Measurements from ENCODE around the gene FOXP1. TPM values are rescaled to one million over a fixed set of nuclear protein-coding genes. Genes with fewer than 3 reads are reported as not detected.

FOXP1 gene
- total RNA-seq, 1 experiment from 2014 or later = 24.7 TPM

GRCh38 chr3:71465371-71466036, 118.0 kb downstream of the FOXP1 start:
- Histone ChIP-seq H3K36me3 (replicated peaks; ENCODE audit: control insufficient read depth, insufficient read depth, low read length) (no peaks in the 10 kb centered on the region), H3K27me3 (ENCODE audit: control insufficient read depth, insufficient read depth, low read length) (no peaks in the 10 kb centered on the region), H3K4me3 (ENCODE audit: insufficient read depth, low read depth, low read length) (no peak overlapping the region)
- no peak for DNase-seq

- Histone ChIP-seq H3K27me3 (ENCODE audit: control insufficient read depth, insufficient read depth, low read length) (no peaks in the 10 kb centered on the region), H3K36me3 (replicated peaks; ENCODE audit: control insufficient read depth, insufficient read depth, low read length) (no peaks in the 10 kb centered on the region), H3K4me3 (ENCODE audit: insufficient read depth, low read depth, low read length) (no peak overlapping the region)
- no peak for DNase-seq
These were observed 118.9 kb downstream of the FOXP1 start for GRCh38 chr3:71464613-71465012.

GRCh38 chr3:71463617-71464016, 119.9 kb downstream of the FOXP1 start:
- H3K4me3 ChIP-seq (ENCODE audit: insufficient read depth, low read depth, low read length) = no peak overlapping the region
- no peaks in the 10 kb centered on the region for H3K36me3 ChIP-seq (replicated peaks; ENCODE audit: control insufficient read depth, insufficient read depth, low read length)
- H3K27me3 ChIP-seq (ENCODE audit: control insufficient read depth, insufficient read depth, low read length) = no peaks in the 10 kb centered on the region
- no peak for DNase-seq

- no peak for DNase-seq
- Histone ChIP-seq H3K4me3 (ENCODE audit: insufficient read depth, low read depth, low read length) (no peak overlapping the region), H3K27me3 (ENCODE audit: control insufficient read depth, insufficient read depth, low read length) (no peaks in the 10 kb centered on the region)
These were observed 120.9 kb downstream of the FOXP1 start for GRCh38 chr3:71462586-71462985.

GRCh38 chr3:71461749-71462483, 121.6 kb downstream of the FOXP1 start:
- no peaks in the 10 kb centered on the region for H3K36me3 ChIP-seq (replicated peaks; ENCODE audit: control insufficient read depth, insufficient read depth, low read length)
- H3K27me3 ChIP-seq (ENCODE audit: control insufficient read depth, insufficient read depth, low read length) = no peaks in the 10 kb centered on the region
- DNase-seq = no peak

More at GRCh38 chr3:71462586-71462985, 120.9 kb downstream of the FOXP1 start:
- H3K36me3 ChIP-seq (replicated peaks; ENCODE audit: control insufficient read depth, insufficient read depth, low read length) = no peaks in the 10 kb centered on the region

GRCh38 chr3:71461114-71461513, 122.4 kb downstream of the FOXP1 start:
- Histone ChIP-seq H3K4me3 (ENCODE audit: insufficient read depth, low read depth, low read length) (no peak overlapping the region), H3K27me3 (ENCODE audit: control insufficient read depth, insufficient read depth, low read length) (no peaks in the 10 kb centered on the region), H3K36me3 (replicated peaks; ENCODE audit: control insufficient read depth, insufficient read depth, low read length) (no peaks in the 10 kb centered on the region)
- no peak for DNase-seq

More at GRCh38 chr3:71461749-71462483, 121.6 kb downstream of the FOXP1 start:
- H3K4me3 ChIP-seq (ENCODE audit: insufficient read depth, low read depth, low read length) = no peak overlapping the region

GRCh38 chr3:71458895-71459294, 124.6 kb downstream of the FOXP1 start:
- Histone ChIP-seq H3K27me3 (ENCODE audit: control insufficient read depth, insufficient read depth, low read length) (no peaks in the 10 kb centered on the region), H3K4me3 (ENCODE audit: insufficient read depth, low read depth, low read length) (no peak overlapping the region), H3K36me3 (replicated peaks; ENCODE audit: control insufficient read depth, insufficient read depth, low read length) (no peaks in the 10 kb centered on the region)
- DNase-seq = no peak

GRCh38 chr3:71456826-71457225, 126.7 kb downstream of the FOXP1 start:
- H3K27me3 ChIP-seq (ENCODE audit: control insufficient read depth, insufficient read depth, low read length) = no peaks in the 10 kb centered on the region
- no peaks in the 10 kb centered on the region for H3K36me3 ChIP-seq (replicated peaks; ENCODE audit: control insufficient read depth, insufficient read depth, low read length)
- no peak for DNase-seq
- no peak overlapping the region for H3K4me3 ChIP-seq (ENCODE audit: insufficient read depth, low read depth, low read length)

GRCh38 chr3:71456156-71456555, 127.4 kb downstream of the FOXP1 start:
- no peaks in the 10 kb centered on the region for H3K27me3 ChIP-seq (ENCODE audit: control insufficient read depth, insufficient read depth, low read length)
- no peak overlapping the region for H3K4me3 ChIP-seq (ENCODE audit: insufficient read depth, low read depth, low read length)
- H3K36me3 ChIP-seq (replicated peaks; ENCODE audit: control insufficient read depth, insufficient read depth, low read length) = no peaks in the 10 kb centered on the region
- DNase-seq = no peak

GRCh38 chr3:71454512-71455403, 128.8 kb downstream of the FOXP1 start:
- no peak for DNase-seq
- Histone ChIP-seq H3K27me3 (ENCODE audit: control insufficient read depth, insufficient read depth, low read length) (no peaks in the 10 kb centered on the region), H3K4me3 (ENCODE audit: insufficient read depth, low read depth, low read length) (no peak overlapping the region), H3K36me3 (replicated peaks; ENCODE audit: control insufficient read depth, insufficient read depth, low read length) (no peaks in the 10 kb centered on the region)

- no peak overlapping the region for H3K4me3 ChIP-seq (ENCODE audit: insufficient read depth, low read depth, low read length)
- no peaks in the 10 kb centered on the region for H3K36me3 ChIP-seq (replicated peaks; ENCODE audit: control insufficient read depth, insufficient read depth, low read length)
- no peak for DNase-seq
- no peaks in the 10 kb centered on the region for H3K27me3 ChIP-seq (ENCODE audit: control insufficient read depth, insufficient read depth, low read length)
These were observed 129.6 kb downstream of the FOXP1 start for GRCh38 chr3:71453822-71454511.

- Histone ChIP-seq H3K27me3 (ENCODE audit: control insufficient read depth, insufficient read depth, low read length) (no peaks in the 10 kb centered on the region), H3K36me3 (replicated peaks; ENCODE audit: control insufficient read depth, insufficient read depth, low read length) (no peaks in the 10 kb centered on the region), H3K4me3 (ENCODE audit: insufficient read depth, low read depth, low read length) (no peak overlapping the region)
- no peak for DNase-seq
These were observed 130.2 kb downstream of the FOXP1 start for GRCh38 chr3:71453319-71453718.

- no peaks in the 10 kb centered on the region for H3K27me3 ChIP-seq (ENCODE audit: control insufficient read depth, insufficient read depth, low read length)
- no peak overlapping the region for H3K4me3 ChIP-seq (ENCODE audit: insufficient read depth, low read depth, low read length)
- no peaks in the 10 kb centered on the region for H3K36me3 ChIP-seq (replicated peaks; ENCODE audit: control insufficient read depth, insufficient read depth, low read length)
- DNase-seq = no peak
These were observed 131.7 kb downstream of the FOXP1 start for GRCh38 chr3:71451812-71452211.

- no peaks in the 10 kb centered on the region for H3K36me3 ChIP-seq (replicated peaks; ENCODE audit: control insufficient read depth, insufficient read depth, low read length)
- no peak for DNase-seq
- H3K4me3 ChIP-seq (ENCODE audit: insufficient read depth, low read depth, low read length) = no peak overlapping the region
- no peaks in the 10 kb centered on the region for H3K27me3 ChIP-seq (ENCODE audit: control insufficient read depth, insufficient read depth, low read length)
These were observed 132.5 kb downstream of the FOXP1 start for GRCh38 chr3:71451060-71451459.

All from H7 (cell line).